Measurements from ENCODE around the gene CRYBA2.

The CRYBA2 gene

DNA sequence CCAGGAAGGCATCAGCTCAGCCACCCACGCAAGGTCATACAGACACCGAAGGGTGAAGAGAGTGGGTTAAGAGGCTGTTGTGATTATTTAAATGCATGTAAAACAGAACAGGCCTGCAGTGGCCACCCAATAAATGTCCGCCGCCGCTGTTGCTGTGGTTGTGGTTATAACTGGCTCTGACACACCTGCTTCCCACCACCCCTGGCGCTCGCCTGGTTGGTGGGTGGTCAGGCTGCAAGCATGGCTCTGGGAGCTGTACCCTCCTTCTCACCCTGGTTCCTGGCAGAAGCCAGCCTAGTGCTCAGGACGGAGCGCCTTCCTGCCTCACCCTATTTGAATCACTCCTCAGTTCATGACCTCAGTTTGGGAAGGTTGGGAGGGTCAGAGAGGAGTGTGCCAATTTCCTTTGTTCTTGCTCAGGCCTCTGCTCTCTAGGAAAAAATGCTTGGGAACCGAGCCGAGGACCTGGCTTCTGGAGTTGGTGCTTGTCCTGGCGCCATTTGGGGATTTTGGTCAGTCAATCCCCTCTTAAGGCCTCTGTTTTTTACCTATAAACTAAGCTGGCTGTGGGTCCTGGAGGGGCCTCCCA, 5.3 kb upstream of the CRYBA2 start:
- no peak for DNase-seq

DNA sequence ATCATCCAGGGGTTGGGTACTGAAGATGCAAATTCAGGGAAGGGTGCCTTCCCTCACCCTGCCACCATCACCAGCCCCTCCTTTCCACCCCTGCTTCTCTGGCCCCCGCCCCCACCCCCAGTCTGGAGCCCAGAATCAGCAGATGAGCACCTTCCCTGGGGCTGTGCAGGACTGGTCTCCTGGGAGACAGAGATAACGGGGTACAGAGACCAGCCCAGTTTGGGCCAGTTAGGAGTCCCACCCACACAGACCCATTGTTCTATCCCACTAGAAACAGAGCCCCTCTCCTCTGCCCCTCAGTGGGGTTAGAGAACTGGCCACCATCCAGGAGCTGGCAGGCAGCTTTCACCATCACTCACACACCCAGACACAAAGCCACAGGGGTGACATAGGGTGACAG, 4.5 kb upstream of the CRYBA2 start:
- DNase-seq: no peak

DNA sequence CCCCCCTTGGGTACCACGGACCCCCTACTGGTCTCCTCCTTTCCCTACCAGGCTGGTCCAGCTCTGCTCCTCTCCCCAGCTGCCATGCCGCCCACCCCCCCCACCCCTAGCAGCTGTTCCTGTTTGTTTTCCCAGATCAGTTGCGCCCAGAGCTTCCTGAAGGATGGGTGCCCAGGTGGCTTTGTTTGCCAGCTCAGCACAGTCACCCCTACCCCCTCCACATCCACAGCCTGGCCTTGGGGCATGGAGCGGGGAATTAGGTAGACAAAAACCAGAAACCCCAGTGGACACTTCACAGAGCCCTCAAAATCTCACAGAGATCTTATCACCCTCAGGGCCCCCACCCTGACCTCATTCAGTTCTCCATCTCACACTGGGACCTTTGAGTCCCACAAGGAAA, 3.7 kb upstream of the CRYBA2 start:
- no peak for DNase-seq

GRCh38 chr2:218995972-218996711, 2.9 kb upstream of the CRYBA2 start:
- peak; percentile 96 for DNase-seq

- no peak for DNase-seq
Observed at GRCh38 chr2:218995561-218995960, 2.3 kb upstream of the CRYBA2 start.

DNA sequence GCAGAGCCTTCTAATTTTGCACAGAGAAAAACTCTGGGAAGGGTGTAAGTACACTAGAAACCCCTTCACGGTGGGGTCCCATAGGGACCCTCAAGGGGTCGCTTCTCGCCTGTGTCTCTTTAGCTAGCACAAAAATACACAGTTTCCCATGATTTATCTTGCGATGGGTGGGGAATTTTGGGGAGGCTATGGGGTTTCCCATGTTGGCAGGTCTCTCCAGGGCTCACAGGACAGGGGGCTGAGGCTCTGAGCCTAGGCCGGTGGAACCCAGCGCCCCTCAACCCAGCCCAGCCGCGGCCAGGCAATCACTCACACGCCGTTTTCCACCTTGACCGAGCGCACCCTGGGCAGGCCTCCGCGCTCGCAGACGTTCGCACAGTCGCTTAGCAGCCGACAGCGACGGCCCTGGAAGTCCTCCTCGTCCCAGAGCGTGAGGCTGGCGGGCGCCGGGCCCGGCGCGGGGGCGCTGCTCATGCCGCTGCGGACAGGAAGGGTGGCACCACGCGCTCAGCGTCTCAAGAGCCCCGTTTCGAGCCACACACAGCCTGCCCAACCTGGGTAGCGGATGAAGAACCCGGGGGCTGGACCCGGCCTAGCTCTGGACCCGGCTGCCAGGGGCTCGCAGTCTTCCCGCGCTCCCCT, 398 bp downstream of the CRYBA2 start:
- DNase-seq: no peak

- no peak for DNase-seq
Observed at GRCh38 chr2:218992196-218992595, 1.0 kb downstream of the CRYBA2 start.

DNA sequence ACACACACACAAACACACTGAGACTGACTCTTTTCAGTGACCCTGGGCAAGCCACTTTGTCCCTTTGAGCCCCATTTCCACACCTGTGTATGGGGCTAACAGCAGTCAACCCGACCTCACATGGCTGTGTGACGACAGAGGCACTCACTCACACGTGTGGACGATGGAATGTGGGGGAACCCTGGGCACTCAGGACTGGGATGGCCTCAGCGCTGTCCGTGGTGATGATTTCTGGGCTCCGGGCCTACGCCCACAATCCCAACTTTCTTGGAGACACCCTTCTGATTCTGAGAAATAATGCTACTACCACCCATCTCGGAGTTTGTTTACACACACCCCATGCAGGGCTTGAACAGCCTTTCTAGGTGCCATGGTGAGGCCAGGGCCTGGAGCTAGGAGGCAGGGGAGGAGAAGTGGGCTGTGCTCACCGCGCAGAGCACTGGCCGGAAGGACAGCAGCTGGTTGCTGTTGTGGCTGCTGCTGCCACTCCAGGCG, 1.5 kb downstream of the CRYBA2 start:
- DNase-seq: no peak

DNA sequence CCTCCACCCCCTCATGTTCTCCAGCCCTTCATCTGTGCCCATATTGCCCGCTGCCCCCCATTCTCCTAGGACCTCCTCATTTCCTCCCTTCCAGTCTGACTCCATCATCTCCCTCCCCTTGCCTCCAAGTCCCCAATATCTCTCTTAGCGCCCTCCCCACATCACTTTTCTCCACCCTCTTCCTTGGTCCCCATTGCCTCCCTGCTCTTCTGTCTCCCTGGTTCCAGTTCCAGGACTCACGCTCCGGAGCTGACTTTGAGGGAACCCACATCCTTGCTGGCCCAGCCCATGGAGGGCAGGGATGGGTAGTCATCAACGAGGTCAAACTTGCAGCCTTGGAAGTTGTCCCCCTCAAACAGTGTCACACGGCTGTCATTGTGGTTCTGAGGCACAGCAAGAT, 2.6 kb downstream of the CRYBA2 start:
- no peak for DNase-seq

- DNase-seq: no peak
Observed at GRCh38 chr2:218990052-218990451, 3.2 kb downstream of the CRYBA2 start.

DNA sequence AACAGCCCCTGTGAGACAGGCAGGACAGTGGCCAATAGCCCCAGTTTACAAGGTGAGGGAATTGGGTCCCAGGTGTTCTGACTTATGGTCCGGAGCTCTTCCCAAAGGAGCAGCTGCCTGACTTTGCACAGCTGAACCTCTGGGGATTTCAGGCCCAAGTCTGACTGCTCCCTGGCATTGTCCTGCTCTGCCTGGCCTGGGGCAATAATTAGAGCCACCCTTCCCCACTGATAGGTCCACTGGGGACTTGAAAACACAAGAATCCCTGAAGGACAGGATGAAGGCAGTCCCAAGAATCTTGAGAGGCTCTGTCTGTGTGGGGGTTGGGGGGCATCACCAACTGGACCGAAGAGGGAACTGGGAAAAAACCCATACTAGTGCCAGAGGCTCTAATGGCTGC, 4.6 kb downstream of the CRYBA2 start:
- DNase-seq: no peak

DNA sequence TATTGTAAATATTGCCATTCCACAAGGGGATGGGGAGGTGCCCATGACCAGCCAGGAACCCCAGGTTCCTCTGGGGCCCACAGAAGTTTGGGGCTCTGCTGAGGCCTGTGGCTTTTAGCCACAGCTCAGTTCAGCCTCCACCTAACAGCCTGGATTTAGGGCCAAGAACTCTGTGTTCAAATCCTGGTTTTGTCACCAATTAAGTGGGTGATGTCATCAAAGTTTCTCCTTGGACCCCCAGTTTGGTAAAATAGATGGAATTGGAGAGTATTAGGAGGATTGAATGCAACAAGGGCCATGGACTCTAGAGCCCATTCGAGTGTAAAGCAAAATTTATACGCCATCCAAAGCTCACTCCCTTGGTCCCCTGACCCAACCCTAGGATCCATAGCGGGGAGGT, 5.1 kb downstream of the CRYBA2 start:
- no peak for DNase-seq

DNA sequence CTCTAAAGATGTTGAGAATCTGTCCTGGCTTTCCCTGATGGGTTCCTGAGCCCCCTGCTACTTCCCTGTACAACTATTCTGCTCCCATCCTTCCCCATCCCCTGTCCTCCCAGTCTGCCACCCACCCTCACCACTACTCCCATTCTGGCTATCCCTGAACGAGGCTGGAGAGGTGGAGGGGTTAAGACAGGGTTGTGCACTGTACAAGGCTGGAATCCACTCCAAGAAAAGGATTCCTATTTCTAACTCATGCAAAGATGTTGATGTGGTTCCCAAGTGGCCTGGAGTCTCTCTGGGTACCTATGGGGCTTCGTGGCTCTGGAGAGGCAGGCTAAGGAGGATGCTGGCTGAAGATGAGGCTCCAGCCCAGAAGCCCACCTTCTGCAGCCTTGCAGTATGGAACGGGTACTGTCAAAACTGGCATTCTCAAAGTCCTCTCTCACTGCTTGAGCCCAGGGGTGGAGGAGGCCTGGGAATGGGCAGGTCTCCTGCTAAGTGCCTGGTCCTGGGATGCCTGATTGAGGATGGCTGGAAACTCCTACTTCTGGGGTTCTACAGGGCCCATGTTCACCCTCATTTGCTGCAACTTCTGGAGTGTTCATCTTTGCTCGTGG, 7.0 kb downstream of the CRYBA2 start:
- peak; percentile 42 for DNase-seq

DNA sequence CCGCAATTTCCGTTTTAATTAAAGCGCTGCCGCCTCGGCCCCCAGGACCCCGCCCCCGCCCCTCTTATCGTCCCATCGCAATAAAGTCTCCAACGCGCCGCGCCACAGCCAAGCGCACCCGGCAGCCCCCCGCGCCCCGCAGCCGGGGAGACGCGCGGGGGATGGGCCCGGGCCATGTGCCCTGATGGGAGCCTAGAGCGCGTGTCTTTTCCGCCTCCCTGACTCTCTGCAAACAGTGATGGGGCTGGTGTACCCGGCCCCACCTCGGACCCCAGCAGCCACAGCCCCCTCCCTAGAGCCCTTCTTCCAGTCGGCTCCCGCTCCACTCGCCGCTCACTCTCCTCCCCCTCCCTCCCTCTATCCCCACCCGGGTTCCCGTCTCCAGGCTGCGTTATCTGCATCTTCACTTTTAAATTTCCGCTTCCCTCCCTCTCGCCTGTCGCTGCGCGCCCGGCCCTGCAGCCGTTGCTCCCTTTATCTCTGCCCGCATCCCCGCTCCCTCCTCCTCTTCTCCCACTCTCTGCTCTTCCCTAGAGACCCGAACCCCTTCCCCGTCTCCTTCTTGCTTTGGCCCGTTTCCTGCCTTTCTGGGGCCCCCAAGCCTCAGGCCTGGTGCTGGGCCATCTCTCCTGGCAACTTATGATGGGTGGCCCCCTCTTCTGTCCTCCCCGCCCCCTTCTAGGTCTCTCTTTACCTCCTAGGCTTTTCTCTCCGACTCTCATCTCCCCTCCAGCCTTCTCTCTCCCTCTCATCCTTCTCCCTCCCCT, 7.7 kb downstream of the CRYBA2 start:
- peak; percentile 50 for DNase-seq

DNA sequence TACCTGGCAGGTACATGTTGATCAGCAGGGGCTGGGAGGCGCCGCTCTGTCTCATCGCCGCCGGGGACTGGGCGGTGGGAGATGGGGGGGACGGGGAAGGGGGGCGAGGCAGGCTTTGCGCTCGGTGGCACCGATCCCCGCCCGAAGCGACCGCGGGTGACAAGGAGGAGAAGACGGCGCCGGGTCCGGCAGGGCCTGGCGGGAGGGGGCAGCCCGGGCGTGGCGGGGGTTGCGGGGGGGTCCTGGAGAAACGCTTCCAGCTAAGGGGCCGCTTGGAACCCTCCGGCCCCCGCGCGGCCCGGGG, 8.2 kb downstream of the CRYBA2 start, which contains the start of gene FEV:
TSS of gene FEV (minus strand) at position 164 of the 304 bp plus-strand sequence. CDS start at position 55, 109 bp downstream.
- peak; percentile 50 for DNase-seq

DNA sequence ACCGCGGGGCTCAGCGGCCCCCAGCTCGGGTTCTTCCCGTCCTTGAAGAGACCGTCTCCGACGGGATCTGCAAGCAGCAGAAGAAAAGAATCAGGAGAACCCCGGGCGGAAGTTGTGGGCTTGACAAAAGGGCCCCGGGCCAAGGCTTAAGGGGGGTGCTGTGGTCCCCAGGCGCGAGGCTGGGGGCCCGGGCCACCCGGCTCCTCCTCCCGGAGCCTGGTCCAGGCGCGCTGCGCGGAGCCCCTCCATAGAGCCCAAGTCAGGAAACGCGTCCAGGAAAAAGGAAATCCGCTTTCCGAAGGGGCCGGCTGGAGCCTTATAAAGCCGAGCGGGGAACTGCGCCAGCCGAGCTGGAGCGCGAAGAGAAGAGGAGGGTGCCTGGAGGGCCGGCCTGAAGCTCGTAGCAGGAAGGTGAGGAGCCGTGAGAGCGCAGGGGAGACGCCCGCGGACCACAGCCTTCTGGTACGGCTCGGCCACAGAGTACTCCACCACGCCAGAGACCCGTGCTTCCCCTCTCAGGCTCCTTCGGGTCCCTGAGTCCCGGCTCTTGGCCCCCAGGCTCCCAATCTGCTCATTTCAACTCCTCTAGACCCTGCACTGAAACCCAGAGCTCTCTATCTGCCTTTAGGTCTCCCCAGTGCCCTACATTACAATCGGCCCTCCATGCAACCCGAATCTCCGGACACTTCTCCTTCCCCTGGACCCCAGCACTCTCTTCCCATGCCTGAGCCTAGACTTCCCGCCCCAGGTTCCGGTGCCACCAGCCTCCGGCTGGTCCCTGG, 8.8 kb downstream of the CRYBA2 start:
- DNase-seq: no peak

DNA sequence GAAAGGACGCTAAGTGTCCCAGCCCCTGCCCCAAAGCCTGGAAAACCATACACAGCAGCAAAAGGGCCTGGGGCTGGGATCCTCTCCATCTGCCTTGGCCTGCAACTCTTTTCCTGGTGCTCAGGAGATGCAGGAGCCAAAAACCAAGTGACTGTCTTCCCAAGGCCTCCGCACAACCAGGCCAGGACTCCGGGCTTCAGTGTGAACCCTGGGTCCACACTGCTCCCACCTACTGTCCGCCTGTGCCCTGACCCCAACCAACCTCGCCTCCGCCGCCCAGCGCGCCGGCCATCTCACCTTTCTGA, 9.3 kb downstream of the CRYBA2 start:
- no peak for DNase-seq

GRCh38 chr2:218983263-218983933, 9.8 kb downstream of the CRYBA2 start:
- no peak for DNase-seq

- DNase-seq: peak; percentile 57
Observed at GRCh38 chr2:218982586-218983262, 10.5 kb downstream of the CRYBA2 start.

DNA sequence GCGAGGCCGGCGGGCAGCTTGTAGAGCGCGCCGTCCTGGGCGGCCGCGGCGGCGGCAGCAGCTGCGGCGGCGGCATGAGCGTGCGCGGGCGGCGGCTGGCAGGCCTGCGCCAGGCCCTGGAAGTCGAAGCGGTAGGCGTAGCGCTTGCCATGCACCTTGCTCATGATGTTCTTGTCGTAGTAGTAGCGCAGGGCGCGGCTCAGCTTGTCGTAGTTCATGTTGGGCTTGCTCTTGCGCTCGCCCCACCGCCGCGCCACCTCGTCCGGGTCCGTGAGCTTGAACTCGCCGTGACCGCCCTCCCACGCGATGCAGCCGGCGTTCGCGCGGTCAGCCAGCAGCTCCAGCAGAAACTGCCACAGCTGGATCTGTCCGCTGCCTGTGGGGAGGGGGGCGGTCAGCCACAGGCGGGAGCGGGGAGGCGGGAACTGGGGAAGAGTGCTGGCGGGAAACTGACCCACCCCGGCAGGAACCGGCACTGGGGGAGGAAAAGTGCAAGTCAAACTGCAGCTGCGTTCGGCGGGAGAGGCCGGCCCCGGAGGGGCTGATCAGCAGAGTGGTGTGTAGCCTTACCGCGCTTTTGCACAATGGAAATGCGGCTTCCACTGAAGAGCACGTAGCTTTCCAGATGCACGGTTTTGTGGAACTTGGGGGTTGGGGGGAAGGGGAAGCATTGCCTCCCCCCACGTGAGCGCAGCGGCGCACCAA, 11.2 kb downstream of the CRYBA2 start:
- no peak for DNase-seq

Measured in activated CD8-positive, alpha-beta memory T cell treated with anti-CD3 and anti-CD28 coated beads, Interleukin-2, amount 50 U/mL, for 48 hours (primary cell).